Measurements from ENCODE around the gene BCAS4.
A peak's percentile ranks its signal among the peaks of the same experiment; 100 is the strongest.

Gene BCAS4

DNA sequence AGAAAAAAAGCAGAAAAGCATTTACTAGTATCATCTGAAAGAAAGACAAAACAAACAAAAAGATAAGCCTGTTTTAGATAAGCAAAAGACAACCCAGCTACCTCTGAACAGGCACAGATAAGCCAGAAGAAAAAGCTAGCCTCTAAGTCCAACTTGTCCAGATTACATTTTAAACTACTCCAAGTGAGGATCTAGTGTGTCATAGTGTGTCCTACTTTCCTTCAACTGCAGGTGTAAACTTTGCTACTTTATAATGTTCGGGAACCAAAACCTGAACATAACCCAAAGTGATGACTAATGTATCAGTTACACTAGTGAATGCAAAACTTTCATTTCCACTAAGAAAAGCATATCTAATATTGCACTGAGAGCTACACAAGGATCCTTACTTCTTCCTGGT lies 116.9 kb downstream of the BCAS4 start:
- DNase-seq (ENCODE audit: low read depth) = no peak

GRCh38 chr20:50913690-50914375 lies 119.0 kb downstream of the BCAS4 start:
- peak; percentile 55 for DNase-seq (ENCODE audit: low read depth)

DNA sequence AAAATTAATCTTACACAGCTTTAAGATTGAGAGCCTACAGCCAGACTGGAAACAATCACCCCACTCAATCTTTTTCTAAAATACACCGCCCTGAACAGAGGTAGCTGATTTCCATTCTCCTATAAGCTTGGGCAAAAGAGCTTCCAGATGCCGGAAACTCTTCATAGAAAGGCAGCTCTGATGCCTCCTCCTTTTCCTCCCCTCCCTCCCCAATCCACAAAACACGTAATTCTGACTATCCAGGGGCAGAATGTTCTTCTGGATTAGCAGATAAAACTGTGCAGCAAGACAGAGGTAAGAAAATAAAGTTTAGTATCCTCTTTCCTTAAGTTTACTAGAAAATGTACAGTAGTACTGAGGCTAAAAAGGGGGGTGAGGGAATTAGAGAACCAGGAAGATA lies 120.6 kb downstream of the BCAS4 start:
- no peak for DNase-seq (ENCODE audit: low read depth)

DNA sequence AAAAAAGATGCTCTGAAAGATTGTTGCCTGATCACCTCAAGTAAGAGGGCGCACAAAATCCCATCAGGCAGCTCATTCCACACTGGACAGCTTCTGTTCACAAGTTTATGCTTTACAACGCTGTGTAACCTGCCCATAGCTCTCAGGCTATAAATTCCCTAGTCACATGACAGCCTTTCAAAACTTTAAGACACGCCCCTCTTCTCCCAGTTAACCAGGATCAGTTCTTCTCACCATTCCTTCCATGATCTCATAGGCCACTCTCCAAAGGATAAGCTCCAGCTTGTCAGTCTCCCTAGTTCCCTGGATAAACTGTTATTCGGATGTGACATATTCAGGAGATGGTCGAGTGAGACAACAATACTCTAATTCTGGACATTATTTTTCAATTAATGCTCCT lies 121.4 kb downstream of the BCAS4 start:
- DNase-seq (ENCODE audit: low read depth) = no peak

GRCh38 chr20:50916934-50917333 lies 122.1 kb downstream of the BCAS4 start:
- no peak for DNase-seq (ENCODE audit: low read depth)

- no peak for DNase-seq (ENCODE audit: low read depth)
These were observed 123.5 kb downstream of the BCAS4 start for GRCh38 chr20:50918403-50918802.

DNA sequence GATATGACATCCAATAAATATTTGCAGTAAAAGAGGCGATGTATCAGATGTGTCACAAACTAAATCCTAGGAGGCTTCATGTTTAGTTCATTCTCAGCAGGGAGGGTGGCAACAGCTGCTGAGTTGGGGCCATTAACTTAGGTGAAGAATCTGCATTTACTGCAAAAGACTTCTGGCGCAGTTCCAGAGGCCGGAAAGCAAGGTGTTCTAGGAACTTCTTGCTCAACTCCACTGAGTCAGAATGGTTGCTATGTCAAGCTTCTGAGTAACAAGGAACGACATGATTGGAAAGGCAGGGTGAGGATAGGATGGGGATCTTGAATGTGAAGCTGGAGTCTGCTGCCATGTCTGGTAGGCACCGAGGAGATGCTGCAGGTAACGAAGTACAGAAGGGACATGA lies 124.7 kb downstream of the BCAS4 start:
- peak; percentile 64 for DNase-seq (ENCODE audit: low read depth)

GRCh38 chr20:50920997-50921396 lies 126.1 kb downstream of the BCAS4 start:
- DNase-seq (ENCODE audit: low read depth) = no peak

- no peak for DNase-seq (ENCODE audit: low read depth)
These were observed 127.1 kb downstream of the BCAS4 start for GRCh38 chr20:50921803-50922501.

DNA sequence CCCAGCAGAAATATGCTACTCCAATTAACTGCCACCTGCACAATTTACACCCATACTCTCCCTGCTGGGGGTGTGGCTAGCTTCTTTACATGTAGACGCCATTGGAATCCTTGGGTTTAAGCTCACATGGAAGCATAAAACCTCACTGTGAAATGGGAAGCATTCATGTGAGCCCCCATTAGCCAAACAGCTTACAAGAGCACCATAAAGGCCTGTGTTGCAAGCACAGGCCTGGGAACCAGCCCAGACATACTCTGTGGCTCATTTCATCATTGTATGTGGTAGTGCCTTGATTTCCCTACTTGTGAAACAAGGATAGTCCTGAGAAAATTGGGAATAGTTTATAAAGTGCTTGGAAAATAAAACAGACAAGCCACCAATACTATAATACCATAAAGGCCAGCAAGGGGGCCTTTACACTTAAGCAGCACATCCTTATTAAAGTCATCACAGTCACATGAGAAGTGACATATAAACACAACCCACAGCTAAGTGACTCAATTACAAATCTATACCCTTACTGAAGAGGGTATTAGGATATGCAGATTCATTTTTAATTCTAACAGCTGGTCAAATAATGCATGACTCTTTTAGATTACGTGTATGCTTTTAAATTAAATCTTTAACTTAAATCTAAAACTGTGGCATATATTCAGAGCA lies 129.5 kb downstream of the BCAS4 start:
- DNase-seq (ENCODE audit: low read depth) = no peak

DNA sequence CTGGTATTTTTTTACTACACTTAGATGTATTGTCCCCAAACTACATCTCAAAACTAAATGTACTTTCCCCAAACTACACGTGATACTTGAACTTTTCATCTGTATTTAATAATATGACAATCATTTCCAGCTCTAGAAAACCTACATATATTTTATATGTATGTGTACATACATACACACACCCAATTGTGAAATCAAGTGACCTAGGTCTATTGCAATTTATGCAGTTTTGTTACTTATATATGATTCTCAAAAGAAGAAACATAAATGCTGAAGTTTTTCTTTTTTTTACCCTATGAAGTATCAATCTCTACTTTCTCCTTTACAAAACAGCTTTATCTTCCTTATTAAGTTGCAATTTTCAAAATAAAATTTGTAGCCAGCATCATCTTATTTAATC lies 131.7 kb downstream of the BCAS4 start:
- DNase-seq (ENCODE audit: low read depth) = no peak

Data from non-pigmented ciliary epithelial cell (primary cell).